CD4-positive, alpha-beta T cell treated with Interleukin-1 beta for 1 hour (primary cell): ENCODE data around the gene INTS1.

Experiments used
- DNase-seq, 2 donors: peaks; one replicate each; pipeline ENCODE4 v3.0.0-alpha.2; 2020 to 2022

Gene INTS1

GRCh38 chr7:1428941-1429501 lies 75.2 kb downstream of the INTS1 start:
- no peak for DNase-seq

DNA sequence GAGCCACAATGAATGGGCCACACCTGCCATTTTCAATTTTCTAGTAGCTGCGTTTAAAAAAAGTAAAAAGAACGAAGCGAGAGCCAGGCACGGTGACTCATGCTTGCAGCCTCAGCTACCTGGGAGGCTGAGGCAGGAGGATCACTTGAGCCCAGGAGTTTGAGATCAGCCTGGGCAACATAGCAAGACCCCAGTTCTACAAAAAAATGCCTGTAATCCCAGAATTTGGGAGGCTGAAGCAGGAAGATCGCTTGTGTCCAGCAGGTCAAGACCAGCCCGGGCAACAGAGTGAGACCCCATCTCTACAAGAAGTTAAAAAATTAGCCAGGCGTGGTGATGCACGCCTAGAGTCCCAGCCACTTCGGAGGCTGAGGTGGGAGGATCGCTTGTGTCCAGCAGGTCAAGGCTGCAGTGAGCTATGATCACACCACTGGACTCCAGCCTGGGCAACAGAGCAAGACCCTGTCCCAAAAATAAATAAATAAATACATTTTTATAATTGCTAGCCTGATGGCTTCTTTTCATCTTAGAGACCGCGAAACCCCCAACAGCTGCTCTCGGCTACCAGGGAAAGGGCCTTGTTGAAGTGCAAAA lies 77.0 kb downstream of the INTS1 start:
- DNase-seq: no peak

- DNase-seq: no peak
These were observed 77.7 kb downstream of the INTS1 start for GRCh38 chr7:1426474-1426873.

DNA sequence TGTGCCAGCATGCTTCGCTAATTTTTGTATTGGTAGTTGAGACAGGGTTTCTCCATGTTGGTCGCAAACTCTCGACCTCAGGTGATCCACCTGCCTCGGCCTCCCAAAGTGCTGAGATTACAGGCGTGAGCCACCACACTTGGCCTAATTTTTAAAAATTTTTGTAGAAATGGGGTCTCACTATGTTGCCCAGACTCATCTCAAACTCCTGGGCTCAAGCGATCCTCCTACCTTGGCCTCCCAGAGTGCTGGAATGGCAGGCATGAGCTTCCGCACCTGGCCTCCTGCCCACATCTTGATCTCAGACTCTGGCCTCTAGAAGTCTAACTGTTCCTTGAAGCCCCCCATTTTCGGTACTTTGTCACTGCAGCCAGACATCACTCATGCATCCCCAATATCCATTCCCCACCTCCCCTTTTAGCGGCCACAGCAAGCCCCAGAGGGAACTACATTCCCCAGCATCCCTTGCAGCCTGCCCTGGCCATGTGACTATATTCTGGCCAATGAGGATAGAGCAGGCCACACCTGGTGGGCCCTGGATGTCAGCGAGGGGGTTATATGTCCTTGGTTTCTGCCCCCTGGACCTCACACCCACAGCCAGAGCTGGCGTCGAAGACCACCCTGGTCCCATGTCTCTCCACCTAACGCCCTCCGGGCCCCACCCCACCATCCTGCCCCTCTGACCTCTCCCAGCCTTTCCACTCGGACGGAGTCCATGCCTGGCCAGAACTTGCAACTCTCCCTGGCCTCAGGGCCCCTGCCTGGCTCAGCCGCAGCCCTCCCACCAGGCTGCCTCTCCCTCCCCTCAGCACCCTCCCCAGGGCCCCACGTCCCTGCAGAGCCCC lies 78.7 kb downstream of the INTS1 start:
- DNase-seq: no peak

DNA sequence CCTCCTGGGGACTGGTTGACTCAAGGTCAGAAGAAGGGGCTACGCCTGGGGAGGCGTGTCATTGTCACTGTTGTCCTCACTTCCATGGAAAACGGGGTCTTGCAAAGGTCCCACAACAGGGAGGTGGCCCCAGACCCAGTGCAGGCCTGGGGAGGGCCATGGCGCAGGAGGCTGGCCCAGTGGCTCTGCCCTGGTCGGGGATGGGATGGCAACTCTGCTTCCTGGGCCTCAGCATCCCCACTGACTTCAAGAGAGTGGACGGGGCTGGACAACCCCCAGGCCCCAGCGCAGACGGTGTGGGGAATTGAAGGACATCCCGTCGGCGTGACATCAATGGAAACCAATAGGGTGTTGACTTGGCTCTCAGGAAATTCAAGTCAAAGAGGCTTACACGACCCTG lies 80.1 kb downstream of the INTS1 start:
- no peak for DNase-seq

GRCh38 chr7:1423264-1423811 lies 80.9 kb downstream of the INTS1 start:
- no peak for DNase-seq

GRCh38 chr7:1422512-1423263 lies 81.5 kb downstream of the INTS1 start:
- DNase-seq: no peak

DNA sequence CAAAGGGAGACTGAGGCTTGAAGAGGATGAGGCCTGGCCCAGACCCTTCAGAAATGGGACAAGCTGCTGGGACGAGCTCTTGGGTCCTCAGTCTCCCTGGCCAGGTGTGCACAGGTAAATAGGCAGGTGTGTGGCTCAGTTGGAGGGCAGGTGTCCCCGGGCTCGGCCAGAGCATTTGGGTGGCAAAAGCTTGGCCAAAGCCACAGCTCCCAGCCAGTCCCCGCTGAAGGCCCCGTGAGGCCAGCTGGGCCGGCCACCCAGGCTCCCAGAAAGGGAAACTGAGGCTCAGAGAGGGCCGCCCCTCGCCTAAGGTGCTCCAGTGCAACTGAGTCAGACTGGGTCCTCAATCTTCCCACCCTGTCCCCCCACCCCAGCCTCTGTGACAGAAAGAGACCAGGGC lies 82.2 kb downstream of the INTS1 start:
- no peak for DNase-seq

DNA sequence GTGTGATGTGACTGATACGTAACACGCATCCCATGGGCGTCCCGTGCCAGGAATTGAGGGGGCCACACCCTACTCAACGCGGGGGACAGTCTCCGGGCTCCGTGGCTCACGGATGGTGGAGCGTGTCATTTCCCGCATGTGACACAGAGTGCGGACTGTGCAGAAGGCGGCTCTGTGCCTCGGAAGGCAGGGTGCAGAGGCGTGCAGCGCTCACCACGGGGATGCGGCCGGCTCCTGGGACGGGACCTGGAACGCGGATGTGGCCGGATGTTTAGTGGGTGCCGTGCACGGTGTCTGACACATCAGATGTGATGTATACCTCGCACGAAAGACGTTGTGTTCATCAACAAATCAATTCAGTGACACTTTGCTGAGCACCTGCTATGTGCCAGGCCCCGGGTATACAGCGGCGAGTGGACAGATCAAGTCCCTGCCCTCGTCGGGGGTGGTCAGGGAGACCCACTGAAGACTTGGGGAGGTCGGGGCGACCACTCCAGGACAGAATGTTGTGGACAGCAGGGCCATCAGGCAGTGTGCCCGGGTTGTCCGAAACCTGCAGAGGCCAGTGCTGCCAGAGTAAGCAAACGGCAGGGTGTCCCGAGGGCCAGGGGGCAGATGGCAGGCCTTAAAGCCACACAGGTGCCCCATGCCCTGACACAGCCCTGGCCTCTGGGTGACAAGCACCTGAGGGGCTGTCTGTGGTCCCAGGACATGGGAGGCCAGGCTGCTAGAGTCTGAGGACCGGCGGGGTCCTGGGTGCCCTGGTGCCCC lies 83.0 kb downstream of the INTS1 start:
- DNase-seq: no peak
